NCI-H2196 (cell line): ENCODE measurements around the gene KHDRBS2.
A peak's percentile ranks its signal among the peaks of the same experiment; 100 is the strongest.

Experiments used
- DNase-seq: peaks from one replicate; lab custom pipeline; 2025; ENCODE audit not compliant: unreplicated experiment; lab: John Stamatoyannopoulos, UW

The KHDRBS2 gene

GRCh38 chr6:62192593-62192992 lies 93.4 kb downstream of the KHDRBS2 start:
- DNase-seq, result no peak

DNA sequence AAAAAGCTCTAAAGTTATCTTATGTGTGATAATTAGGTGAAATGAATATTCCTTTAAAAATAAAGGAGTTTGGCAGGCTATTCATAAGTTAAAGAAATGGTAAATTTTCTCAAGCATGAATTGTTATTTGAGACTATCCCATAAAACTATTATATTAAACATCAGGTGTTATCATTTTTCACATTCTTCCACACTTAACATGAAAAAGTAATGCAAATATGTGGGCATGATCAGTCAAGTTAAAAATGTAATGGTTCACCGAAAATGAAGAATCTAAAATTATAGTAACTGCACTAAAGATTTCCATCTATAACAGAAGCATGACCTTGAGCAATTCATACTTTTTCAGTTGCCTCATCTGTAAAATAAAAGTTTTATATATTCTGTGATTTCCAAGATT lies 110.8 kb downstream of the KHDRBS2 start:
- DNase-seq, result no peak

GRCh38 chr6:62174548-62174947 lies 111.5 kb downstream of the KHDRBS2 start:
- DNase-seq, result no peak

DNA sequence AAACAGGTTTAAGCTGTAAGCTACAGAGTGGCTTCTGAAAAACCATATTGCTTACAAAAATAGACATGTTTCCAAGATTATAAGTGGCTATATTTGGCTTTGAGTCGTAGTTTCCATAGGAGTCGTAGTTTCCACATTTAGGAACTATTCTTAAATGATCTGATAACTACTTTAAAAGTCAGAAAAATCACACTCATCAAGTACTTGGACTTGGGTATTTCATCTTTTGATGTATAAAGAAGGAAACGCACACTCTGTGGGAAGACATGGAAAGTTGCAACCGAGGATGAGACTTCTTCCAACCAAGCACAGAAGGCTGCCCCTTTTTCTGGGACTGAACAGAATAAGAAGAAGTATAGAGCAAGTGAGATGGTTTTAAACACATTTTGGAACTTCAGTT lies 118.3 kb downstream of the KHDRBS2 start:
- DNase-seq, result no peak

- DNase-seq, result no peak
Measured at GRCh38 chr6:62162858-62163257, 123.2 kb downstream of the KHDRBS2 start.

DNA sequence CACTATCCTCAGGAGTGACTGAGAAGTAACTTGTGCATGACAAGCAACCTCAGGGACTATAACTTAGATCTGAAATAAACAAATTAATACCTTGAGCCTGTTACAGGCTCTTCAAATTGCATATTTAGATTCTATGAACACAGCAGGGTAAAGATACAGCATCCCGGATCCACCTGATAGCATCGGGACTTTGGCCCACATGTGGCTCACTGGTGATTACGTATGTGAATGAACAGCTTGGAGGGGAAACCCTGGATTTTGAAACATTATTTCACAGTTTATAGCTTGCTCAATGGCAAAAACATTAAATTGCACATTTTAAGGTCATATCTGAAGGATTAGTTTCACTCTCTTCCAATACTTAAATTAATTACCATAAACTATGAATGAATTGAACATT lies 133.2 kb downstream of the KHDRBS2 start:
- no peak for DNase-seq

DNA sequence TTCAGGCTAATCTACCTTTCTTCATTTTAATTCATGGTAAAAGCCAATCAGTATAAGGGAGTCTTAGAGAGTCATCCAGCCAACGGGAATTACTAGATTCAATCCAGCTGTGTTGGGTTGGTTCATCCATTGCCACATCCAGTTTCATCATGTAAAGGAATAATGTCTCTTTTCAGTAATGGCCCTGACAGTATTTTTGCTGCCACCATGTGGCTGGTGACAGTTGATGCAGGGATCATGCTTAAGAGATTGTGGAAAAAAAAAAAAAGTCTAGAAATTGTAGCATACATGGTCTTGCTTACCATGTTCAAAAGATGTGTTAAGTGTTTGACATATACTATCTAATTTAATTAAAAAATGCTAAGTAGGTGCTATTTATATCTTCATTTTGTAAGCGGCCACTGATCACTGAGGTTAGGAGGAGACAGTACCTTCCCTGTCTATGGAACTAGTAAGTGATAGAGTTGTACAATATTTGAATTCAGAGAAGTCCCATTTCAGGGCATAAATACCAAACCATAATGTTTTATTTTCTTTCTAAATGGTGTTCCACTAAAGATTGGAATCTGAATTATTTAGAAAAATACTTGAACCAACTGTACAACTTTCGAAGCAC lies 135.9 kb downstream of the KHDRBS2 start:
- DNase-seq, result peak; percentile 21

- DNase-seq, result no peak
Measured at GRCh38 chr6:62146954-62147853, 138.8 kb downstream of the KHDRBS2 start.

GRCh38 chr6:62129127-62129526 lies 156.9 kb downstream of the KHDRBS2 start:
- no peak for DNase-seq

DNA sequence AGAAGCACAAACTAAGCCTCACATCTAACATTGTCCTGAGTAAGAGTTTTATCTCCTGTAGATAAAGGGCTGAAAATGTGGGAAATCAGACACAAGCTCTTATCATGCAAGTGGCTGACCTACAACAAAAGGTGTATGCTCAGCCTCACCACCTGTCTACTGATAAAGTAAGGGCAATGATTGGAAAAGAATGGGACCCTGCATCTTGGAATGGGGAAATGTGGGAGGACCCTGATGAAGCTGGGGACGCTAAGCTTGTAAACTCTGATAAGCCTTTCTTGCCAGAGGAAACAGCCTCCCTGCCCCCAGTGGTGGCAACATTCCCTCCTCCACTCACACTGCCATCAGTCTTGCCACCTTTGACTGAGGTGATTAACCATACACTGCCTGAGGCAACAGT lies 166.6 kb downstream of the KHDRBS2 start:
- no peak for DNase-seq

- DNase-seq, result no peak
Measured at GRCh38 chr6:62103186-62103859, 182.7 kb downstream of the KHDRBS2 start.

DNA sequence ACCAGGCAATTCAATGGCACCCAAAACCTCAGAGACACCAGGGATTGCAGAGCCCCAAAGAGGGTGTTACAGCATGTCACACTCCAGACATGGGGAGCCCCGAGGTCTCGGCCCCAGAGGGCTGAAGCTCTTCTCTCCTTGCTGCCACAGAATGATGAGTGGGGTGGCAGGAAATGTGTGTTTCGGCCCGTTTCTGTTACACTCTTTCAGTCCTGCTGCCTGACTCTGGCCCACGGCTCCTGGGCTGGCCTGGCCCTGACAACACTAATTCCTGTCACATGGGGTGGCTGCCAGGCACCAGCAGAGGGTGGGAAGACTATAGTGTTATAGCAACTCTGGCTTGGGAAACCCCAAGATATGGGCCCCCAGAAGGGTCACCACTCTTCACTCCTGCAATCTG lies 183.6 kb downstream of the KHDRBS2 start:
- no peak for DNase-seq

- DNase-seq, result no peak
Measured at GRCh38 chr6:62090442-62091229, 195.4 kb downstream of the KHDRBS2 start.

- DNase-seq, result no peak
Measured at GRCh38 chr6:62089781-62090180, 196.2 kb downstream of the KHDRBS2 start.

DNA sequence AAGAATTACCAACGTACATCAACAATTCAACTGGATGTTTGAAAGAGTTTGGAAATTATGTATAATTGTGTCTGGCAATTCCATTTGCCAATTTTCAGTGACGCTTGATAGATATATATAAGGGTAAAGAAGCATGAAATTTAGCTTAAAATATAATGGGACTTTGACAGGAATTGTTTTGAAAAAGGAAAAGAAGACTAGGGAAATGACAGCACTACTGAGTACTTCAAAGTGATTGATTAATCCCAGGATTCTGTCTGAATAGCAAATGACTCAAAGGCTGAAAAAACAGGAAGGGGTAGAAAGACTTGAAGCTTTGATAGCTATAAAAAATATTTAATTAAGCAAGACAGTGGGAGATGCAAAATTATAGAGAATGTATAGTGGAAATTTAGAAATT lies 200.0 kb downstream of the KHDRBS2 start:
- DNase-seq, result no peak

DNA sequence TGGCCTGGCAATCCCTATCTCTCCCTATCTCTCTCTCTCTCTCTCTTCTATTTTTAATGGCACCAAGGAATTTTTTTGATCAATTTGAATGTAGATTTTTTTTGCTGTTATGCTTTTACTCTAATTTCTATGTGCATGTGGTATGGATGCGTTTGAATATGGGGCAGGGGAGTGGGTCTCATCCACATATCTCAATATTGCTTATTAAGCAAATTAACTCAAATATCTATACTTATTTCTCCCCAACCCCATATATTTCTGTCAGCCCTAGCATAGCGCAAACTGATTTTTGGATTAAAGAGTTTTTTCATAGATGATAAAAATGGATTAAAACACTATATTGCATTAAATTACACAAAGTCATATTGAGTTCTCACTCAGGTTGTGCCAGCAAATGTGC lies 210.2 kb downstream of the KHDRBS2 start:
- no peak for DNase-seq

DNA sequence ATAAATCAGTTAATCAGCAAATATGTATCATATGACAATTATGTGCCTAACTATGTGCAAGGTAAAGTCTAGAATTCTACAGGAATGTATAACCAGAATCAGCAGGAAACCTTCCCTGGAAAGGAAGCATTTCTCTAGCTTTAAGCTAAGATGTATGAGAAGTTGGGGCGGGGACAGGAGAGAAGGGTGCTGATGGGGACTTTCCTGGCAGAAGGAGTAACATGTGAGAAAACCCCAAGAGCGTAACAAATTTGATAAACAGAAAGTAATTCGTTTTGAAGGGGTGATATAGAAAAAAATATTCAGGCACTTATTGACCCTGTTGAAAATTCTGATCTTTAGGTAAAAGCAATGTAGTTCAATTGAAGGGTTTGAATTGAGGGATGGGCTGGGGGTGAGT lies 226.1 kb downstream of the KHDRBS2 start:
- DNase-seq, result no peak

- DNase-seq, result no peak
Measured at GRCh38 chr6:62057300-62057699, 228.7 kb downstream of the KHDRBS2 start.

DNA sequence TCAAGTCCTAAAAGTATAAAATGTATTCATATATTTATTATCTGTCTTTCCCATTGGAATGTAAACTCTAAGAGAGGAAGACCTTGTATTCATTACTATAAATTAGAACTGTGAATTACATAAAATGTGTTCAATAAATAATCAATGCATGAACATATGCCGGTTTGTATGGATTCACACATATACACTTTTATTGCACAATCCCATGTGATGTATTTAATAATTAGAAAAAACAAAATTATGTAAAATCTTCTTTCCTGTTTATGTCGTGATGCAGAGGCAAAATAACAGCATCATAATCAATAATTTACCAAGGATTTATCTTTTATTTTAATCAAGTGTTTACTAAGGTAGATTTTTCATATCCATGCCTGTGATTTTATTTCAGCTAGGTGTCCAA lies 240.5 kb downstream of the KHDRBS2 start:
- DNase-seq, result no peak

GRCh38 chr6:62043084-62043483 lies 242.9 kb downstream of the KHDRBS2 start:
- no peak for DNase-seq

- DNase-seq, result no peak
Measured at GRCh38 chr6:62042429-62042828, 243.6 kb downstream of the KHDRBS2 start.
